ENCODE results near the gene CHCHD6.

CHCHD6 gene

GRCh38 chr3:126926684-126927400 lies 222.8 kb downstream of the CHCHD6 start:
- DNase-seq = no peak

- no peak for DNase-seq
Measured at GRCh38 chr3:126927401-126927750, 223.3 kb downstream of the CHCHD6 start.

GRCh38 chr3:126927846-126928245 lies 223.8 kb downstream of the CHCHD6 start:
- no peak for DNase-seq

- DNase-seq = no peak
Measured at GRCh38 chr3:126928921-126929474, 225.0 kb downstream of the CHCHD6 start.

DNA sequence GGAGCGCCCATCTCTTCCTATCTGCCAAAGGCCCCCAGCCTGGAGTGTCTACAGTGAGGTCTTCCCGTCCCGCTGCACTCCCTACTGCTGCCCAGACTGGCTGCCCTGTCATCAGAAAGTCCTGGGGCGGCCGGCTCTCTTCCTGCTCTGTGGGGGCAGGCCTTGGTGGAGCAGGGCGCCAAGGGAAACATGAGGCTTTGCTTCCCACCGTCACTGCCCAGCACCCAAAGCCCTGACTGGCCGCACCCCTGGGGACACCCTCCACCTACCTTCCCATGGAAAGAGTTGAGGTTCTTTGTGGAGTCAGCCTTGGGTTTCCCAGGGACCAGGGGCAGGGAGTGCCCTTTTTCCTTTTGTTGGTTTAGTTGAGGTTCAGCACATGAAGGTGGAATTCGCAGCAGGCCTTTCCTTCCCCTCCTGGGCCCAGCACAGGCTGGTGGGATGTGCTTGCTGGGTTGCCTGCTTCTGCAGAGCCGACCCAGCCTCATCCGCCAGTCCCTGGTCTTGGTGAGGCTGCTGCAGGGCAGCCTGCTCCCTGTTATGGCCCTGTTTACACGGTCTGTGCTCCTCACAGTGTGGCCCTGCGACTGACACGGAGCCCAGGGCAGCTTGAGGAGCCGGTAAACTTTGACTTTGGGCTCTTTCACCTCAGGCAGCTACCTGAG lies 227.0 kb downstream of the CHCHD6 start:
- no peak for DNase-seq

DNA sequence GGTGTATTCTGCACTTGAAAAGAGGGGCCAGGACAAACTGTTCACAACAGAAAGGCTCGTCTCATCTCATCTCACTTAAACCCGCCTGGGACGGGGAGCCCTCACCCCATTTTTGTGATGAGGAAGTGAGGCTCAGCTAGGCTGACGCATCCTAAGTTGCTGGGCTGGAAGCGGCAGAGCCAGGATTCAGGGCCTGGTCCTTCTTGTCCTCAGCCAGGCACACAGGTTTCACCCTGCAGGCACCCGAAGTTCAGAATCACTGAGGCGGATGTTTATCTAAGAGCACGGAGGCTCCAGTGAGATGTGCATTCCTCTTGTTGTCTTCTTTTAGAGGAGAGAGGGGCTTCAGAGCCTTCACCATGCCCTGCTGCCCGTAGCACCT lies 227.8 kb downstream of the CHCHD6 start:
- DNase-seq = no peak

GRCh38 chr3:126932188-126932931 lies 228.3 kb downstream of the CHCHD6 start:
- DNase-seq = no peak

DNA sequence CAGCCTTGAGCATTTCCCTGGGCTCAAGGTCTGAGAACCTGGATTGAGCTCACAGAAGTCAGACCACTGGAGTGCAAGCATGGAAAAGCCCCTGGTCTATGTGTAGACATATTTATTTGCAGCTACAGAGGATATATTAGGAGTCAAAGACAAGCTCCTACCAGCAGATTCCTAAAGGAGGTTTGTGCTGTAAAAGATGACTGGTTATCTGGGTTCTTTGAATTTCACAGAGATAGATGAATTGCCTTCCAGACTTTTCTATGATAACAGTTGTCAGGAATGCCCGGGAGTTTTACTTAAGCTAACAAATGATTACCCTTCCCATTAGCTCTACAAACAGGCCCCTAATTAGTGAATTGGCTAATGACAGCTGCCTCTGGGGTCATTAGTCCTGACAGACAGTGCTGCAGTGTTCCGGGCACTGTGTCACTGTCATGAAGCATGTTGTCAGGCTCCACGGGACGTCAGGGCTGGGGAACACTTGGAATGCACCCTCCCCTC lies 230.0 kb downstream of the CHCHD6 start:
- no peak for DNase-seq

- no peak for DNase-seq
Measured at GRCh38 chr3:126934991-126935390, 231.0 kb downstream of the CHCHD6 start.

DNA sequence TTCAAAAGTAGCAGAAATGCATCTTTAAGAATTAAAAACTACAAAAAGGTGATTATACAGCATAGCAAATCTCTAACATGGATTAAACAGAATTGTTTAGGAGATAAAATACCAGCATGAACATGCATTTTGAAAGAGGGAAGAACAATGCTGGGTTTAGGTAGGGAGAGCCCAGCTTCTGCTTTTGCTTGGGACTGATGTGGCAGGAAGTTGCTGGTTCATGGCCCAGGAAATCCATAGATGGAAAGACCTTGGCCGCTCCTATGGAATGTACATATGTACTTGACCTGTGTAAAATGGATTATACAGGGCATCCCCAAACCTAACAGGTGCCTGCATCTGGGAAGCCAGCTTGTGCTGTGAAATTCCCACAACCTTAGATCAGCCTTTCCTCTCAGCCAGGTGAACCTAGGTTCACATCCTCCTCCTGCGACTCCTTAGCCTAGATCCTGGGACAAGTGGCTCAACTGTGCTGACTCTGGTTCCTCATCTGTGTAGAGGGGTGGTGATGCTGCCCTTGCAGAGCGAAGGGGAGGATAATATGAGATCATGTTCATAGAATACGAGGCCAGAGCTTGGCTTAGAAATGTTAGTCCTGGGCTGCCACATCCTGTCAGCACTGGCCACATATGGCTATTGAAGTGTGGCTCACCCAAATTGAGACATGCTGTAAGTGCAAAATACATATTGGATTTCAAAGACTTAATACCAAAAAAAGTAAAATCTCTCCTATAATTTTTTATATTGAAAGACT lies 231.9 kb downstream of the CHCHD6 start:
- DNase-seq = no peak

DNA sequence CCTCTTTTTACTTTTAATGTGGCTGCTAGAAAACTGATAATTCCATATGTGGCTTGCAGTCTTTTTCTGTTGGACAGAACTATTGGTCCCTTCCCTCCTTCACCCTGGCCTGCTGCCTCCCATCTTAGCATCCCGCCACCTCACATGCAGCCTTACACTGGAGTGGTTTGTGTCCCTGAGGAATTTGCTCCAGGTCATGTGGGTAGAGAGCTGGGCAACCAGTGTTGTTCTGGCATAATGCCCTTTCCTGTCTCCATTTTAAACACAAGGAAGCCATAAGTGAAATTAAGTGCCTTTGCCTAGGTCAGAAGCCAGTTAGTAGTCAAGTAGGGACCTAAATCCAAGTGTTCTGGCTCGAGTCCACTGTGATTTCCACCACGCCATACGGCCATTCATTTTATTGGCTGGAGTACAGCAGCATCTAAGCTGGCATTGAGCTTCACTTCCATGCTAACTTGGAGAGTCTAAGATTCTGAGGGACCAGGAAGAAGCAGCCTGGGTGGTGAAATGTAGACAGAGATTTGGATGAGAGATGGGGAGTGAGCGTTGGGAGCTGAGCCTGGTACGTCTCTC lies 232.9 kb downstream of the CHCHD6 start:
- DNase-seq = no peak

DNA sequence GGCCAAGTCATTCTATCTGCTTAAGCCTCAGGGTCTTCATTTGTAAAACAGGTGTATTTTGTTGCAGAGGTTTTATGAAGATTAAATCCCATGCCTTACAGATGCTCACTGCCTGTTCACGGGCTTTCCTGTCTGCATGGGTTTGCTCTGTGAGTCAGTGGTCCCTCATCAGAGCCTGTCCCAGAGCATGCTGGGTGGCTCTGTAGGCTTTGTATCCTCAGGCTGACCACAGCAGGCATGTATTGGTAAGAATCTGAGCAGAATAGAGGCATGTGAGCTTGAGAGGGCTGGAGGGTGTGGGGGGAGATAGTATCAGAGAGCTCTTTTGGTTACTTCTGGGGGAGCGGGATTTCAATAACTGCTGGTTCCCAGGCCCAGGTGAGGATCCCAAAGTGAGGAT lies 233.5 kb downstream of the CHCHD6 start:
- DNase-seq = no peak

DNA sequence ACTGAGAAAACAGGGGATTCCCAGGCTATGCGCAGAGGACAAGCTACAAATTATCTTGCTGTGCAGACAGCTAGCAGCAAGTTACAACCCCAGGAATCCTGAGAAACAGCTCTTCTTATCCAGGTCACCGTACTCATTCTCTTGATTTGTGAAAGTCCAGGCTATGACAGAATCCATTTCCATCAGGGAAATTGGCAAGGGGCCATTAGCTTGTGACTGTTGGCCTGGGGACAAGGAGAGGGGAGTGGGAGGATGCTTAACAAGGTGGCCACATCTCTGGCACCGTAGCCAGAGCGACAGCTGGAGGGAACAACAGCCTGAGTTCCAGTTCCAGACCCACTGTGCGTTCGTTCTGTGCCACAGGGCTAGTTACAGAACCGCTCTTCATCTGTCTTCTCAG lies 233.9 kb downstream of the CHCHD6 start:
- no peak for DNase-seq

DNA sequence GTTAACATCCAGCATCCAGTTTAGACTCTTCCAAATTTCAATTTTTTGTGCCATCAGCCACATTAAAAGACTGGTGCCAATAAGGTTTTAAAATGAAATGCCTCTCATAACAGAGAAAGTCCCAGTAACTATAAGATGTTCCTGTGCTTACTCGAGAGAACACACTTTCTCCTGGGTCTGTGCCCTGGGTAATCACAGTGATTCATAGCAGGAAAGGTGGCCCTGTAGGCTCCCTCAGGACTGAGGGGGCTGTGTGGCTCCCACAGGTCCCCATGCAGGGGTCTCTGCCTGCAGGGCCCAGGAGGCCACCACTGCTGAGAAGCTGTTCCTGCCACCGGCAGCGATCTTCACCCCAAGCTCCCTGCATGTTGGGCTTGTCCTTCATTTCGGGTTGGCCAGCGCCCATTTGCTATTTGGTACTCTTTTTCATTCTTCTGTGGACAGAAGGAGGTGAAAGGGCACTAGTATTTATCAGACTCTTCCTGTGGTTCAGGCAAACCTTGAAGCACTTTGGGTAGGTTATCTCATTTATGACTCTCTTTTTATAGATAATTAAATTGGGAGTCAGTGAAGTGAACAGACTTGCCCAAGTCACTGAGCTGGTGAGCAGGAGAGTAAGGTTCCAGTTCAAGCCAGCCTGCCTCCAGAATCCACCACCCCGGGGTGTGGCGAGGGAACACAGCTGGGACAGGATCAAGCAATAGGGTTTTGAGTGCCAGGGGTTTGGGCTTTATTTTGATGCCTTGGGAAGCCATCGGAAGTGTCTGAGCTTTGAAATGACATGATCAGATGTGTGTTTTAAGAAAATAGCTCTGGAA lies 234.7 kb downstream of the CHCHD6 start:
- no peak for DNase-seq

DNA sequence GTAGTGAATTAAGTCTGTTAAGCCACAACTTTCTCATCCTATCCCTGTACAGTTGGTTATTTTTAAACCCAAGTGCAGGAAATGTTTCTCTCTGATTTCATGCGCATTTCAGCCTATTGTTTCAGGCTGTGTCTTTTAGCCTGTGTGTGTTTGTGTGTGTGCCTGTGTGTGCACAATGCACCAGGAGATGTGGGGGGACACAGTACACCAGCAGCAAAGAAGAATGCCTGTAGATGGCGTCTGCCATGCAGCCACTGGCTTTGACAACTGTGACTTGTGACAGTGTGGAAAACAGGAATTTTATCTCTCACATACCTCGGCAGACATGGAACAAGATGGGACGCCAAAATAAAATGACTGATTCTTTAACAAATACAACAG lies 235.3 kb downstream of the CHCHD6 start:
- no peak for DNase-seq

- DNase-seq = no peak
Measured at GRCh38 chr3:126939733-126940132, 235.7 kb downstream of the CHCHD6 start.

DNA sequence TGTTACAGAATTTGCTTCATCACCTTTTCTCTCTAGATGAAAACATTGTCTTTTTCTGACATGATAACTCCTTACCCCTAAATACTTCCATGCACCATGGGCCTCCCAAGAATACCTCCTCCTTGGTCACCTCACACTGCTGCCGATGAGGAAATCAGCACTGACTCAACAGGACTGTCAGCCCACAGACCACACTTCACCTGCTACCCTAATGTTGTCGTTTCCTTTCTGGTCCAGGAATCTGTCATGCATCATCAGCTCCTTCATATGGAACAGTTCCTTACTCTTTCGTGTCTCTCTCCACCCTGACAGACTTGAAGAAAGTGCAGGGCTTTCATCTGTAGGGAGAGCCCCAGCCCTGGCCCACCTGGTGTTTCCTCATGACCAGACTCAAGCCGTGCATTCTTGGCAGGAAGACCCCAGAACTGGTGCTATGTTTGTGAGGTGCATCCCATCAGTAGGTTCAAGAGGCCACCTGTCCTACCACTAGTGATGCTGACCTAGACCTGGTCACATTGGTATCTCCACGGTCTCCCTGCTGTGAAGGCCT lies 237.8 kb downstream of the CHCHD6 start:
- no peak for DNase-seq

- DNase-seq = no peak
Measured at GRCh38 chr3:126944089-126944965, 240.3 kb downstream of the CHCHD6 start.

- DNase-seq = no peak
Measured at GRCh38 chr3:126945171-126945721, 241.2 kb downstream of the CHCHD6 start.

GRCh38 chr3:126945891-126946290 lies 241.9 kb downstream of the CHCHD6 start:
- DNase-seq = no peak
